ENCODE data around the gene KIAA0319L.

DNA sequence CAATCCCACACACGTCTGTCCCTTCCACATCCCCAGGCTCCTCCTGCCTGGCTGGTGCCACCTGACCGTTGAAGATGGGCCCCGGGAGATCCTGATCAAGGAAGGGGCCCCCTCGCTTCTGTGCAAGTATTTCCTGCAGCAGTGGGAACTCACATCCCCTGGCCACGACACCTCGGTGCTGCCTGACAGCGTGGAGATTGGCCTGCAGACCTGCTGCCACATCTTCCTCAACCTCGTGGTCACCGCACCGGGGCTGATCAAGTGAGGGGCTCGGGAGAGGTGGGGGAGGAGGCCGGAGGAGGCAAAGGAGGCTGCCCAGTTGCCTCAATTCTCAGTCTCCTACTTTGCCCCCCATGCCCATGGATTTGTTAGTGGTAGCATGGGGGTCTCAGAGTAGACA, 6.0 kb upstream of the KIAA0319L start:
- TF ChIP-seq, protein P1, sequence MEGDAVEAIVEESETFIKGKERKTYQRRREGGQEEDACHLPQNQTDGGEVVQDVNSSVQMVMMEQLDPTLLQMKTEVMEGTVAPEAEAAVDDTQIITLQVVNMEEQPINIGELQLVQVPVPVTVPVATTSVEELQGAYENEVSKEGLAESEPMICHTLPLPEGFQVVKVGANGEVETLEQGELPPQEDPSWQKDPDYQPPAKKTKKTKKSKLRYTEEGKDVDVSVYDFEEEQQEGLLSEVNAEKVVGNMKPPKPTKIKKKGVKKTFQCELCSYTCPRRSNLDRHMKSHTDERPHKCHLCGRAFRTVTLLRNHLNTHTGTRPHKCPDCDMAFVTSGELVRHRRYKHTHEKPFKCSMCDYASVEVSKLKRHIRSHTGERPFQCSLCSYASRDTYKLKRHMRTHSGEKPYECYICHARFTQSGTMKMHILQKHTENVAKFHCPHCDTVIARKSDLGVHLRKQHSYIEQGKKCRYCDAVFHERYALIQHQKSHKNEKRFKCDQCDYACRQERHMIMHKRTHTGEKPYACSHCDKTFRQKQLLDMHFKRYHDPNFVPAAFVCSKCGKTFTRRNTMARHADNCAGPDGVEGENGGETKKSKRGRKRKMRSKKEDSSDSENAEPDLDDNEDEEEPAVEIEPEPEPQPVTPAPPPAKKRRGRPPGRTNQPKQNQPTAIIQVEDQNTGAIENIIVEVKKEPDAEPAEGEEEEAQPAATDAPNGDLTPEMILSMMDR (IDR thresholded peaks at IDR 0.05), result no peak
- TF ChIP-seq POLR2A (IDR thresholded peaks at IDR 0.05) (no peak), EP300 (IDR thresholded peaks at IDR 0.05) (no peak), POLR2AphosphoS5 (IDR thresholded peaks at IDR 0.05) (no peak)

All from stomach (tissue), 4 donors.